Gastrocnemius medialis (tissue), 4 donors: ENCODE results near the gene N4BP3.

Experiments used
- CTCF ChIP-seq, 5 experiments: fragments of 450-650 bp in 3 of 5; fragments of 200-600 bp in 2 of 5; sonication (generic) in 2 of 5; IDR thresholded peaks in 4 of 5; conservative IDR thresholded peaks in 1 of 5; 1 replicate in 4 of 5; 2 replicates in 1 of 5; pipeline ENCODE4 v1.5.1; 2016 to 2019; ENCODE audit warnings: antibody characterized with exemption in 5 of 5, mild to moderate bottlenecking in 3 of 5, moderate library complexity in 3 of 5
- POLR2A ChIP-seq, 2 donors: fragments of 450-650 bp; IDR thresholded peaks; one replicate each; pipeline ENCODE4 v1.6.1; 2017; ENCODE audit warnings: antibody characterized with exemption in 2 of 2, mild to moderate bottlenecking in 2 of 2, moderate library complexity in 2 of 2

GRCh38 chr5:178147406-178147805 lies 34.1 kb downstream of the N4BP3 start:
- TF ChIP-seq CTCF (IDR thresholded peaks at IDR 0.05 in 4 of 5, conservative IDR thresholded peaks at IDR 0.05 in 1 of 5) = no peak
- no peak for TF ChIP-seq POLR2A (IDR thresholded peaks at IDR 0.05)
